ENCODE data around the gene RNU6-1. TPM values are rescaled to one million over a fixed set of nuclear protein-coding genes. Genes with fewer than 3 reads are reported as not detected.

RNU6-1 gene
- polyA plus RNA-seq, 3 donors, result not detected

GRCh38 chr15:67884514-67885174, 44.8 kb upstream of the RNU6-1 start:
- WGBS (ENCODE audit: insufficient coverage), result 1% methylated on average over 42 of the region's 48 CpGs
- Histone ChIP-seq H3K4me2 (replicated peaks; ENCODE audit: extremely low read depth, low read length, poor library complexity, severe bottlenecking) (peak overlapping the region; percentile 93), H3K79me2 (ENCODE audit: insufficient read depth, low read length) (no peaks in the 10 kb centered on the region), H3K4me1 (ENCODE audit: control insufficient read depth in 1 of 2, insufficient read depth in 2 of 2, low read length in 2 of 2) (peaks cover 57 to 61% of the 10 kb centered on the region in 2 donors), H3K27ac (ENCODE audit: low read depth in 1 of 2, low read length in 2 of 2) (peak overlapping the region; percentile 59 to 81), H3K9ac (ENCODE audit: insufficient read depth, low read length, poor library complexity, severe bottlenecking) (peak overlapping the region; percentile 64), H4K20me1 (ENCODE audit: insufficient read depth, low read length) (no peaks in the 10 kb centered on the region), H2AFZ (ENCODE audit: insufficient read depth, low read depth, low read length, poor library complexity, severe bottlenecking) (peak overlapping the region; percentile 98), H3K4me3 (replicated peaks in 1 of 3; ENCODE audit: low read depth in 2 of 3, low read length in 3 of 3) (peak overlapping the region; percentile 38 to 83 (median 48)), H3K27me3 (ENCODE audit: control insufficient read depth in 2 of 2, insufficient read depth in 2 of 2, low read length in 2 of 2) (no peaks in the 10 kb centered on the region), H3K9me3 (replicated peaks in 1 of 2; ENCODE audit: control insufficient read depth in 1 of 2, insufficient read depth in 1 of 2, low read length in 2 of 2) (no peaks in the 10 kb centered on the region), H3K36me3 (replicated peaks in 1 of 2; ENCODE audit: control insufficient read depth in 1 of 2, insufficient read depth in 2 of 2, low read length in 2 of 2) (no peaks in the 10 kb centered on the region)
- no peaks in the 10 kb centered on the region for H3K36me3 Mint-ChIP-seq
- peaks cover 0 to 3% (median 2%) of the 10 kb centered on the region in 3 donors for H3K27me3 Mint-ChIP-seq (ENCODE audit: low read depth in 3 of 3)
- peak overlapping the region; percentile 87 to 90 for H3K4me3 Mint-ChIP-seq
- H3K4me1 Mint-ChIP-seq, result peaks cover 68% of the 10 kb centered on the region
- intact Hi-C loops (cut with micrococcal nuclease), result loop anchor here in 1 of 2 donors (10.0 kb wide), 1 partner anchor 60 kb away; no protein-coding TSS in a partner anchor
- H3K27ac Mint-ChIP-seq, result peak overlapping the region; percentile 16 to 88 (median 81)
- peaks cover under 1 to 5% (median 3%) of the 10 kb centered on the region in 7 donors for H3K9me3 Mint-ChIP-seq
- DNase-seq, result peak; percentile 25 to 32 (median 29)
- TF ChIP-seq CTCF (IDR thresholded peaks at IDR 0.05), result no peak

- H3K27ac Mint-ChIP-seq, result peak overlapping the region in 6 of 7 donors; percentile 16 to 84 (median 76)
- DNase-seq, result no peak
- peaks cover 0 to 3% (median 2%) of the 10 kb centered on the region in 3 donors for H3K27me3 Mint-ChIP-seq (ENCODE audit: low read depth in 3 of 3)
These were observed 44.2 kb upstream of the RNU6-1 start for GRCh38 chr15:67884009-67884408.

More at GRCh38 chr15:67884009-67884408, 44.2 kb upstream of the RNU6-1 start:
- peak overlapping the region; percentile 98 for H2AFZ ChIP-seq (ENCODE audit: insufficient read depth, low read depth, low read length, poor library complexity, severe bottlenecking)
- WGBS (ENCODE audit: insufficient coverage), result no CpG with 5 or more reads among the region's 6 CpGs
- H3K4me1 Mint-ChIP-seq, result peaks cover 73% of the 10 kb centered on the region
- no peaks in the 10 kb centered on the region for H4K20me1 ChIP-seq (ENCODE audit: insufficient read depth, low read length)
- peak overlapping the region in 1 of 3 experiments; percentile 83 for H3K4me3 ChIP-seq (replicated peaks in 1 of 3; ENCODE audit: low read depth in 2 of 3, low read length in 3 of 3)
- no peaks in the 10 kb centered on the region for H3K27me3 ChIP-seq (ENCODE audit: control insufficient read depth in 2 of 2, insufficient read depth in 2 of 2, low read length in 2 of 2)
- peak overlapping the region; percentile 59 to 81 for H3K27ac ChIP-seq (ENCODE audit: low read depth in 1 of 2, low read length in 2 of 2)
- peaks cover 0 to 2% (median 0%) of the 10 kb centered on the region in 7 donors for H3K9me3 Mint-ChIP-seq
- H3K36me3 Mint-ChIP-seq, result no peaks in the 10 kb centered on the region
- intact Hi-C loops (cut with micrococcal nuclease), result loop anchor here in 1 of 2 donors (10.0 kb wide), 1 partner anchor 61 kb away; no protein-coding TSS in a partner anchor
- no peaks in the 10 kb centered on the region for H3K79me2 ChIP-seq (ENCODE audit: insufficient read depth, low read length)
- peak overlapping the region; percentile 87 to 90 for H3K4me3 Mint-ChIP-seq
- H3K9me3 ChIP-seq (replicated peaks in 1 of 2; ENCODE audit: control insufficient read depth in 1 of 2, insufficient read depth in 1 of 2, low read length in 2 of 2), result no peaks in the 10 kb centered on the region
- TF ChIP-seq CTCF (IDR thresholded peaks at IDR 0.05), result no peak
- H3K9ac ChIP-seq (ENCODE audit: insufficient read depth, low read length, poor library complexity, severe bottlenecking), result peak overlapping the region; percentile 64
- peak overlapping the region; percentile 93 for H3K4me2 ChIP-seq (replicated peaks; ENCODE audit: extremely low read depth, low read length, poor library complexity, severe bottlenecking)
- H3K36me3 ChIP-seq (replicated peaks in 1 of 2; ENCODE audit: control insufficient read depth in 1 of 2, insufficient read depth in 2 of 2, low read length in 2 of 2), result no peaks in the 10 kb centered on the region
- H3K4me1 ChIP-seq (ENCODE audit: control insufficient read depth in 1 of 2, insufficient read depth in 2 of 2, low read length in 2 of 2), result peaks cover 63 to 67% of the 10 kb centered on the region in 2 donors

Measured in CD14-positive monocyte (primary cell).